Osteocyte (in vitro differentiated cells): Measurements from ENCODE around the gene IL3. TPM values are rescaled to one million over a fixed set of nuclear protein-coding genes. Genes with fewer than 3 reads are reported as not detected.

Experiments
- DNase-seq: peaks from one replicate; pipeline ENCODE4 v3.0.0; 2021; ENCODE audit warnings: mixed read lengths; ENCODE audit not compliant: unreplicated experiment; ENCODE audit errors: extremely low spot score
- H3K27ac Mint-ChIP-seq: one replicate; pipeline ENCODE4 v1.8.0; 2021; ENCODE audit warnings: mild to moderate bottlenecking, mixed read lengths; ENCODE audit not compliant: unreplicated experiment
- H3K27me3 Mint-ChIP-seq: one replicate; pipeline ENCODE4 v1.8.0; 2021; ENCODE audit warnings: mixed read lengths; ENCODE audit not compliant: unreplicated experiment
- H3K36me3 Mint-ChIP-seq: one replicate; pipeline ENCODE4 v1.8.0; 2021; ENCODE audit warnings: mixed read lengths; ENCODE audit not compliant: unreplicated experiment
- H3K4me1 Mint-ChIP-seq: one replicate; pipeline ENCODE4 v1.8.0; 2021; ENCODE audit warnings: mixed read lengths; ENCODE audit not compliant: unreplicated experiment
- H3K4me3 Mint-ChIP-seq: one replicate; pipeline ENCODE4 v1.8.0; 2021; ENCODE audit warnings: mild to moderate bottlenecking, moderate library complexity, mixed read lengths; ENCODE audit not compliant: unreplicated experiment
- H3K9me3 Mint-ChIP-seq: one replicate; pipeline ENCODE4 v1.8.0; 2021; ENCODE audit warnings: mixed read lengths; ENCODE audit not compliant: unreplicated experiment
- total RNA-seq: library from RNA; stranded (reverse); gene quantifications from 2 replicates; pipeline ENCODE4 v1.2.1, GENCODE V29; 2021
- TF ChIP-seq, protein P1 (sequence below): fragments of 200-600 bp; sonication (generic); IDR thresholded peaks from 2 replicates; pipeline ENCODE4 v1.5.0; 2021; ENCODE audit warnings: antibody characterized with exemption, mild to moderate bottlenecking, moderate library complexity

IL3 gene
- total RNA-seq, 1 donor from 2014 or later, result not detected

DNA sequence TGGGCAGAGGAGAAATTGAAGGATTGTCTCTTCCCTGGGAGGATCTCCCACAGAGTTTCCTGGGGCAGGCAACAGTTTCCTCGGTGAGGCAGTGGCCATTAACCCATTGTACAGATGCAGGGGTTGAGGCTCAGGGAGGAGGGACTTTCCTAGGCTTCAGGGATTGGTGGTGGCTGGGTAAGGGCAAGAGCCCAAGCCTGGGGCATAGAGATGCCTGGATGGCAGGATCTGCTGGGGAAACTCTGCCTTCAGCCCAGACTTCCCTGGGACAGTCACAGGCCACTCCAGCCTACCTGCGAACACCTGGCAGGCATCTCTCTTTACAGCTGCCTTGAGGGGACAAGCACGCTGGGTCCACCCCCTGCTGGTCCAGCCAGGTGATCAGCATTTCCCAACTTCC lies 9.5 kb downstream of the IL3 start:
- Mint-ChIP-seq H3K4me1 (peaks cover 1% of the 10 kb centered on the region), H3K27ac (no peak overlapping the region), H3K36me3 (no peaks in the 10 kb centered on the region), H3K27me3 (no peaks in the 10 kb centered on the region), H3K9me3 (no peaks in the 10 kb centered on the region), H3K4me3 (no peak overlapping the region)
- TF ChIP-seq, protein P1, sequence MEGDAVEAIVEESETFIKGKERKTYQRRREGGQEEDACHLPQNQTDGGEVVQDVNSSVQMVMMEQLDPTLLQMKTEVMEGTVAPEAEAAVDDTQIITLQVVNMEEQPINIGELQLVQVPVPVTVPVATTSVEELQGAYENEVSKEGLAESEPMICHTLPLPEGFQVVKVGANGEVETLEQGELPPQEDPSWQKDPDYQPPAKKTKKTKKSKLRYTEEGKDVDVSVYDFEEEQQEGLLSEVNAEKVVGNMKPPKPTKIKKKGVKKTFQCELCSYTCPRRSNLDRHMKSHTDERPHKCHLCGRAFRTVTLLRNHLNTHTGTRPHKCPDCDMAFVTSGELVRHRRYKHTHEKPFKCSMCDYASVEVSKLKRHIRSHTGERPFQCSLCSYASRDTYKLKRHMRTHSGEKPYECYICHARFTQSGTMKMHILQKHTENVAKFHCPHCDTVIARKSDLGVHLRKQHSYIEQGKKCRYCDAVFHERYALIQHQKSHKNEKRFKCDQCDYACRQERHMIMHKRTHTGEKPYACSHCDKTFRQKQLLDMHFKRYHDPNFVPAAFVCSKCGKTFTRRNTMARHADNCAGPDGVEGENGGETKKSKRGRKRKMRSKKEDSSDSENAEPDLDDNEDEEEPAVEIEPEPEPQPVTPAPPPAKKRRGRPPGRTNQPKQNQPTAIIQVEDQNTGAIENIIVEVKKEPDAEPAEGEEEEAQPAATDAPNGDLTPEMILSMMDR, result no peak
- DNase-seq, result no peak

DNA sequence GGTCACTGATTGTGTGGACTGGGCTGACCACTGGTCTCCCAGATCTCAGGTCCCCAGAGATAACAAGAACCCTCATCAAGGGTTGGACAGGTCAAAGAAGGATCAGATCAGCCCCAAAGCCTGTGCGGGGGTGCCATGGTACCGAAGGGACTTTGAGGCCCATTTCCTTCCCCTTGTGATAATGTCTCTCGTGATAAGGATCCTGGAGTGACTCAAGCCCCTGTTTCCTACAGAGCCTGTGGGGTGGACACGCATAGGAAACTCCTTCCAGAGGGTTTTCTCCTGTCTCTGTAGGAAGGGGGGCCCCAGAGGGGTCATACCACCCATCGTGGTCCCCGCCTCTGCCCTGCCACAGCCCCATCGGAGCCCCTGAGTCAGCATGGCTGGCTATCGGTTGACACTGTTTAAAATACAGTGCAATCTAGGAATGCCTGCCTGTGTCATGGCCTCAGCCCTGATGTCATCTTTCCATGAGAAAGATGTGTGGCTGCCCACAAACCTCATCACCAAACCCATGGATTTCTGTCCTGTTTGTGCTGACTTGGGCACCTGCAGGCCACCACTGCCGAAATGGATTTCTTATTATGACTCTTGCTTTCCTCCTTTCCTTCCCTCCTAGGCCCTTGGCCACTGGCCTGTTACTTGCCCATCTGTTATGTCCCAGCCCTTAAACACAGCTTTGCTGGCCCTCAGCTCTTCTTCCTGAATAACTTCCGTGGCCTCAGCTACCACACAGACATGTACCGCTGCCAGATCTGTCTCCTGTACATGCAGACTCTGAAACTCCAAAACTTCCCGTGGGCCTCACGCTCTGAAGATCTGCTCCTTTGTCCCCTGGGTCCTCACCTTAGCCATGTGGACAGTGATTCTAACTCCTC lies 10.2 kb downstream of the IL3 start:
- H3K27ac Mint-ChIP-seq, result no peak overlapping the region
- no peak for DNase-seq

DNA sequence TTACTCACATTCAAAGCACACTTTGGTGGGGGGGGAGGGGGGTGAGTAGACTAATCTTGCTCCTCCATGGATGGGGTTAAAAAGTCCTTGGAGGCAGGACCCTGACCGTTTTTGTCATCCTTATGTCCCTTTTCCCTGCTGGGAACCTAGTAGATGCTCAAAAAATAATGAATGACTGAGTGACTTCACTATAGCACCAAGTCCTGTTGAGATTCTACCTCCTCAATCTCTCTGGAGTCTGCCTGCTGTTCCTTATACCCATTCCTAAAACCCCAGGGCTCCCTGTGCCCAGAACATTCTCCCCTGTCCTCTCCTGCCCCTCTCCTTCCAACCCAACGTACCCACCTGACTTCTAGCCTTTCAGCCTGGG lies 10.9 kb downstream of the IL3 start:
- Mint-ChIP-seq H3K36me3 (no peaks in the 10 kb centered on the region), H3K9me3 (no peaks in the 10 kb centered on the region), H3K27ac (no peak overlapping the region), H3K4me1 (peaks cover 1% of the 10 kb centered on the region), H3K4me3 (no peak overlapping the region), H3K27me3 (no peaks in the 10 kb centered on the region)
- no peak for DNase-seq
- TF ChIP-seq, protein P1, result no peak

More for the DNA sequence above, 10.2 kb downstream of the IL3 start:
- Mint-ChIP-seq H3K4me3 (no peak overlapping the region), H3K27me3 (no peaks in the 10 kb centered on the region), H3K9me3 (no peaks in the 10 kb centered on the region), H3K36me3 (no peaks in the 10 kb centered on the region), H3K4me1 (peaks cover 1% of the 10 kb centered on the region)
- TF ChIP-seq, protein P1, result no peak

DNA sequence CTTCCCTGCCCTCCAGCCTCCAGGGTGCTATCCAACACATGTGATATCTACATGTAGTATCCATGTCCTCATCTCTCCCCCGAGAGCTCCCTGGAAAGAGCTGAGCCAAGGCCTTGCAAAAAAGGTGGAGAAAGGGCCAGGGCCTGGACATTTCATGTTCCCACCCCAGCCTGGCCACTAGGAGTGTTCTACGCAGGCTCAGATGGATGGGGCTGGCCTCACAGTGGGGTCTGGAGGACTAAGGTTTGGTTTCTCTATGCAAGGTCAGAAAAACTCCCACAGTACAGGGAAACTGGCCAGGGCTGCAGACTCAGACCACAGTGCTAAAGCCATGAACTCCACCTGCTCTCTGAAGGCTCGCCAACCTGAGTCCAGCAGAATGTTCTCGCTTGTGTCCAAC lies 11.6 kb downstream of the IL3 start:
- Mint-ChIP-seq H3K36me3 (no peaks in the 10 kb centered on the region), H3K9me3 (no peaks in the 10 kb centered on the region), H3K27ac (no peak overlapping the region), H3K27me3 (no peaks in the 10 kb centered on the region), H3K4me3 (no peak overlapping the region), H3K4me1 (peaks cover 1% of the 10 kb centered on the region)
- TF ChIP-seq, protein P1, result no peak
- no peak for DNase-seq

DNA sequence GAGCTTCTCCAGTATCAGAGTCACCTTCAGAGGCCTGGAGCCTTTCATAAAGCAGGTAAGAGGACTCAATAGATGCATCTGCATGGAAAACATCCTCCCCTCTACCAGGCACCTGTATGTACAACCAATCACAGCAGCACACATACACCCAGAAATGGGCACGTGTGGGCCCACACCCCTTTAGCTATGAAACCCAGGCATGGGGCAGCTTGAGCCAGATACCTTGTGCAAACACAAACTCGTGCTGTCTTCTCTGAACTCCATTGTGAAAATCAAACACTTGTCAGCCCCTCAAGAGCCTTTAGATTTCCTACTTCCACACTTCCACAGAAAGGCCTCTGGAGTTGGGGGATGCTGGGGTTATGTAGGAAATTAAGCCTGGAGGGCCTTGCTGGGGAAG lies 12.1 kb downstream of the IL3 start:
- peaks cover 1% of the 10 kb centered on the region for H3K4me1 Mint-ChIP-seq
- TF ChIP-seq, protein P1, result no peak
- no peaks in the 10 kb centered on the region for H3K9me3 Mint-ChIP-seq
- DNase-seq, result no peak
- H3K27me3 Mint-ChIP-seq, result no peaks in the 10 kb centered on the region
- H3K4me3 Mint-ChIP-seq, result no peak overlapping the region
- H3K27ac Mint-ChIP-seq, result no peak overlapping the region
- H3K36me3 Mint-ChIP-seq, result no peaks in the 10 kb centered on the region
